ENCODE results near the gene MGAT5.
A peak's percentile ranks its signal among the peaks of the same experiment; 100 is the strongest.
"Not testable (repeated sequence)": the region's sequence is repeated elsewhere in the genome, so short reads cannot be mapped to it uniquely, and the experiment has no call there.

MGAT5 gene

GRCh38 chr2:134281815-134282419 is 28.0 kb downstream of the MGAT5 start:
- no peak for DNase-seq

DNA sequence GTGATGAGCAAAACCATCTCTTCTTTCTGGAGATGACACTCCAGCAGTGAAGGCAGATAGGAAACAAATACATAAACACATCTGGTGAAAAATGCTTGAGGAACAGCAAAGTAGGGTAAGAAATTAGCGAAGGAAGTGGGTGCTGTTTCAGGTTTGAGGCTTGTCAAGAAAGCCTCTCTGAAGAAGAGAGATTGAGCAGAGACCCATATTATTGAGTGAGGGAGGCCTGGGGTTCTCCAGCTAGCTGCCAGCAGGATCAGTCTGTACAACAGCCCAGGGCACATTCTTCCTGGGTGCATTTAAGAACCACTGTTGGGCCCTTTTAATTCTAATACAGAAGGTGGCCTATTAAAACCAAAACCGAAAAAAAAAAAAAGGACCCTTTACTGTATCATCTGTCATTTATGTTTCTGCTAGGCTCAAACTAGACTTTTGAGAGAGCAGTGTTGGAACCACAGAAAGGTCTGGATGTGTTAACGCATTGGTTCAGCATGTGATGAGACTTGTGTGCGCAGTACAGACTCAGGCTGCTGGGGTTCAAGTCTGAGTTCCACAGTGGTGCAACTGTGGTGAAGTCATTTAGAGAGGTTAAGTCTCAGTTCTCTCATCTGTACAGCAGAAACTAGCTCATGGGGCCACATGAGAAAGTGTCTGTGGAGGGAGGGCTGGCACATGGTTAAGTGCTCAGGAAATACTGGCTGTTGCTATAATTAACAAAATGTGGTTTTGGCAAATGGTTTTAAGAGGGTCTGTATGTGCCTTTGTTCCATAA is 28.9 kb downstream of the MGAT5 start:
- peak; percentile 62 for DNase-seq

DNA sequence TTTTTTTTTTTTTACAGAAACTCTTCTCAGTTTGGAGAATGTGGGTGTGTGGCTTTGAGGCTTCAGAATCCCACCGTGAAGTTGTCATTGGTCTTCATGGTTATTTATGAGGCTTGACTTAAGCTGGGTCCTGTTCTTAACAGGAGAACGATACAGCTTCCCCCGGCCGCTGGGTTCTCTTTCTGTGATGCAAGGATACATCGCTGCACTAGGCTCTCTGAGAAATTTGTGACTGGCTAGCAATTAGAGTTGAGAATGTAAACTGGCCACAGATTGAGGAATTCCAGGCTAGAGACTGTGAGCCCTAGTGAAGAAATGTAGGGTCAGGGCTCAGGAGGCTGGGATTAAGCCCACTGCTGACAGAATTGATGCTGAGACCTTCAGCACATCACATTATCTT is 29.8 kb downstream of the MGAT5 start:
- DNase-seq = no peak

DNA sequence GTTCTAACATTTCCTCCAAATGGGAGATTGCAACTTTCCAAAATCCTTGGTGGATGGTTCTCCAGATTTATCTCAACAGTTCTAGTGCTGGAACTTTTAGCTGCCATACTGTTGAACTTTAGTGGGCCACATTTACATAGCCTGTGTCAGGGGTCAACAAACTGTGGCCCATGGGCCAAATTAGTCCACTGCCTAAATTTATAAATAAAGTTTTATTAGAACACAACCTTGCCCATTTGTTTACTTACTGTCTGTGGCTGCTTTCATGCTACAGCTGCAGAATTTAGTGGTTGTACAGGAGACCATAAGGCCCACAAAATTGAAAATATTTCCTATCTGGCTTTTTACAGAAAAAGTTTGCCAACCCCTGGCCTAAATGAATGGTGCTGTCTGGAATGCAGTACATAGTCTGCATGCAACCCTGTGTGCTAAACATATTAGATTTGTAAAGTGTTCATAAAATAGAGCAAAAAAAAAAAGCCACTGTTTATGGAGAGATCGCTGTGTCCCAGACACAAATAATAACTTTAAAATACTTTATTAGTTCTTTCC is 30.3 kb downstream of the MGAT5 start:
- DNase-seq = no peak

GRCh38 chr2:134287323-134287722 is 33.5 kb downstream of the MGAT5 start:
- no peak for DNase-seq

- DNase-seq = no peak
These were observed 34.9 kb downstream of the MGAT5 start for GRCh38 chr2:134288814-134289213.

DNA sequence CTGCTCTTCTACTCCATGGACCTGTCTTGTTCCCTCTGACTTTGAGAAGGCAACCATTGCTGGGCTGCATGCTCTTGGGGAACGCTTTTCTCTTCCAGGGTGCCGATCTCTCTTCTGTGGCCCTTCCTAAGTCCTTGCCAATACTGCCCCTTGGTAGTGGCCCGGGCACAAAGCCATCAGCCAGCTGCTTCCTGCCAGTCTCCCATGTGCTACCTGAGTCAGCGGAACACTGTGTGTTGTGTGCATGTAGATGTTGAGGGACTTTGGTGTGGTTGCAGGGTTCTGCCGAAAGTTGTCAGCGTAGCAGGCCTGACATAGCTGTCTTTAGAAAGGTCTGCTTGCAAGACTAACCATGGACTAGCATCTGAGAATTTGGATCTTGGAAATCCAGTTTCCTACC is 35.4 kb downstream of the MGAT5 start:
- no peak for DNase-seq

GRCh38 chr2:134290358-134290757 is 36.5 kb downstream of the MGAT5 start:
- DNase-seq = no peak

DNA sequence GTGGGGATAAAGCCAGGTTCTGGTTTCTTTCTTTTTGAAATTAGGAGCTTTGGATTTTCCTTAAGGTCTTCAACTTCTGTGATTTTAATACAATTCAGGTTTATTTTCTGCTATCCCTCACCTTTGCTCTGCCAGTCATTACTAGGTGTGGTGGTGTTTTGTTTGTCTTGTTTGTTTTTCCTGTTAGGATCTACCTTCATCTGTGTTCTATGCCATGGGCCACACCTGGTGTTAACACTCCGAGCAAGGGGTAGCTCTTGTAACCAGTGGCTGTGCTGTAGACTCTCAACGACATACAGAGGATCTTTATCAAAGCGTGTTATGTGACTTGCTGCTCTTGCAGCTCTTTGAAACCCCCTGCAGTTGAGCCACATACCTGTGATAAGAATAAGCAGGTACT is 38.6 kb downstream of the MGAT5 start:
- DNase-seq = no peak

GRCh38 chr2:134293719-134294537 is 40.1 kb downstream of the MGAT5 start:
- DNase-seq = no peak

DNA sequence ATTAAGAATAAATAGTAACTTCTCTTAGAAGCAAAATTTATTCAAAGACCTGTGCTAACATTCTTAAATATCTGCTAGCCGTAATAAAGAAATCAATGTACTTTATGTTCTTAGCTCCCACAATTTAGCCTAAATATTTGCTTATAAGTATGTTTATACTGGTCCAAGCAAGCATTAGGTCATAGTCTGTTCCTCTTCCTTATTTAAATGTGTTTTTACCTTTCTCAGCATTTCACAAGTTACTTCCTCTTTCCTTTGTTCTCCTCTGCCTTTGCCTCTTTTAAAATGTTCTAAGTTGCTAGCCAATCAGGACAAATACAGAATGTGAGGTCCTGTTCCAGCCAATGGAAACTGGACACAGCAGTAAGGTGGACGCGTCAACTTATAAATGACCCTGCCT is 40.7 kb downstream of the MGAT5 start:
- not testable (repeated sequence) for DNase-seq

- DNase-seq = no peak
These were observed 41.6 kb downstream of the MGAT5 start for GRCh38 chr2:134295441-134295840.

- no peak for DNase-seq
These were observed 42.4 kb downstream of the MGAT5 start for GRCh38 chr2:134296301-134296700.

DNA sequence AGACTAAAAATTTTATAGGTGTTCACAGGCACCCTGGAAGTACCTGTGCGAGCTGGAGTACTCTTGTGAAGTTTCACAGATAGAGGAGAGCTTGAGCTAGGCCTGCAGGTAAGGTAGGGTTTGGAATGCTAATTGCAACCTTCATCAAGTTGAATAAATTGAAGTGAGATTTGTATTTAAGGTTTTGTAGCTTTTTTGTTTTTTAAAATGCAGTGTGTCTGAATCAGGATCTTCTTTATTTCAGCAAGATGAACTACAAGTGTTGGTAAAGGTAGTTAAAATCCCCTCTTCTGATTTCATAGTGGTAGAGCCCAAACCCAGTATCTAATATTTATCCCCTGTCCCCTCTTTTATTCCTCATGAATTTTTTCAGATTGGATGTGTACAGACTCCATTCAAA is 45.5 kb downstream of the MGAT5 start:
- no peak for DNase-seq

DNA sequence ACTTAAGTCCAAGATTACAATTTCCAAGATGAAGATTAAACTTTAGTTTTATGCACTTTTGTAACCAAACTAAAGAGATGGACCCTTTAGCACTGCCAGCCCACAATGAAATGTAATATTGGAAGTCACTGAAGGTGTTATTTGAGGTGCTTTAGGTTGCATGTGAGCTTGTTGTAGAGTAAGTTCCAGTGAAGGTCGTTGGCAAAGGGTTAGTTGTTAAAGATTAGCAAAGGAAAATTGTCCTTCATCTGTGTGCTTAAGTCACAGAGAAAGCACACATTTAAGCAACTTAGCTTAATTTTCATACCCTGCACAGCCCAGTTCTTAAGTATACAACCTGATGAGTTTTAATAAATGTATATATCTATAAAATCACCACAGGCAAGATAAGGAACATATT is 46.7 kb downstream of the MGAT5 start:
- DNase-seq = no peak

DNA sequence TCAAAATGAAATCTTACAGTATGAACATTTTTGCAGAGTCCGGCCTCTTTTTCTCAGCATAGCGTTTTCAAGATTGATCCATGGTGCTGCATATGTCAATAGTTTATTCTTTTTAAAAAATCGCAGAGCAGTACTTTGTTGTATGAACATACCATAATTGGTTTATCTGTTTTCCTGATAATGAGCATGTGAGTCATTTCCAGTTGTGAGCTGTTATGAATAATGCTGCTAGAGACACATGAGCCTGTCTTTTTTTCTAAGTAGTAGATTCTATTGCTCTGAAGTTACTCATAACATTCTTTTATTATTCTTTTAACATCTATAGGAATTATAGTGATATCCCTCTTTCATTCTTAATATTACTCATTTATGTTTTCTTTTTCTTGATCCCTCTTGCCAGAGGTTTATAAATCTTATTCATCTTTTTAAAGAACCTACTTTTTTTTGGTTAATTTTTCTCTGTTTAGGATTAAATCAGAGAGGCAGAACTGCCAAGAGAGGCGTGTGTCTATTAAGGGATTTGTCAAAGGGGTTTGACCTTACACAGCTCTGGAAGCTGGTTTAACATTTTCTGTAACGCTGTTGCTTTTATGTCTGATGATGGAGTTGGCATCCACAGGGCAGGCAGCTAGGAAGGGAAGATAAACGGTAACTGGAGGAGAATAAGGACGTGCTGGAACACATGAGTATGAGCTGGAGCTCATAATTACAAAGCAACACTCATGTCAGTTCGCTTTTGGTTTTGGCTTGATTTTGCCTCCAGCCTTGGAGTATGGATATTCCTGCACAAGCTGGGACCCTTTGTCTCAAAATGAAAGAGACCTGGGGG is 47.4 kb downstream of the MGAT5 start:
- no peak for DNase-seq

DNA sequence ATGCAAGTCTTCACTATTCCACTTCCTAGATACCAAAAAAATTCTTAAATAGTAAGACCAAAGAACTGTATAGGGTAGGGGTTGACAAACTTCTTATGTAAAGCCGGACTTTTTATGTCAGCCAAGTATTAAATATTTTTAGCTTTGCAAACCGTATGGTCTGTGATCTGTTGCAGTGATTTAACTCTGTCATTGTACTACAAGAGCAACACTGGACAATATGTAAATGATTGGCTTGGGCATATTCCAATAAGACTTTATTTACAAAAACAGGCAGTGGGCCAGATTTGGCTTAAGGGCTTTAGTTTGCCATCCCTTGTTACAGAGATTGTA is 48.0 kb downstream of the MGAT5 start:
- no peak for DNase-seq

GRCh38 chr2:134304394-134305108 is 50.7 kb downstream of the MGAT5 start:
- no peak for DNase-seq

- DNase-seq = no peak
These were observed 51.2 kb downstream of the MGAT5 start for GRCh38 chr2:134305109-134305491.

GRCh38 chr2:134306521-134306920 is 52.6 kb downstream of the MGAT5 start:
- DNase-seq = no peak

GRCh38 chr2:134307334-134307733 is 53.5 kb downstream of the MGAT5 start:
- DNase-seq = no peak

Data from activated CD8-positive, alpha-beta memory T cell treated with anti-CD3 and anti-CD28 coated beads, Interleukin-2, amount 50 U/mL, for 48 hours (primary cell).